ENCODE results near the gene LRG1. TPM values are rescaled to one million over a fixed set of nuclear protein-coding genes. Genes with fewer than 3 reads are reported as not detected.
A peak's percentile ranks its signal among the peaks of the same experiment; 100 is the strongest.

LRG1 gene
- total and polyA plus RNA-seq, 2 of the 13 experiments (the other 11 are each of a cell fraction or from before 2014, with no cell fraction given), result 12.0 to 39.3 TPM

- TF ChIP-seq IKZF4 (CRISPR knock-in tag; IDR thresholded peaks at IDR 0.05; ENCODE audit: borderline replicate concordance, low read depth, not compliant biosample characterization), result no peak
- no peak for TF ChIP-seq ZNF350 (CRISPR knock-in tag; IDR thresholded peaks at IDR 0.05; ENCODE audit: borderline replicate concordance, low read depth)
- TF ChIP-seq MTA3 (CRISPR knock-in tag; IDR thresholded peaks at IDR 0.05), result no peak
- TF ChIP-seq ZNF530 (CRISPR knock-in tag; IDR thresholded peaks at IDR 0.05; ENCODE audit: low read depth), result no peak
- TF ChIP-seq BCL6 (CRISPR knock-in tag; IDR thresholded peaks at IDR 0.05), result no peak
- TF ChIP-seq FOXK2 (IDR thresholded peaks at IDR 0.05), result no peak
- no peak for TF ChIP-seq PHF8 (CRISPR knock-in tag; IDR thresholded peaks at IDR 0.05)
- TF ChIP-seq MTERF4 (CRISPR knock-in tag; IDR thresholded peaks at IDR 0.05), result no peak
- no peak for TF ChIP-seq SRSF1 (optimal IDR thresholded peaks at IDR 0.05; ENCODE audit: low read depth, low read length)
- 0 out of 2 replicates have a peak, but pooled peaks have one; percentile 45 for TF ChIP-seq ARNT2 (CRISPR knock-in tag; IDR thresholded peaks at IDR 0.05; ENCODE audit: low read depth)
- TF ChIP-seq CHD4 (IDR thresholded peaks at IDR 0.05; ENCODE audit: borderline replicate concordance, low read length), result peak; percentile 79
- no peak for TF ChIP-seq THAP8 (CRISPR knock-in tag; IDR thresholded peaks at IDR 0.05; ENCODE audit: borderline replicate concordance)
- no peak for TF ChIP-seq NR2F6 (IDR thresholded peaks at IDR 0.05)
- TF ChIP-seq NR2F6 (CRISPR knock-in tag; IDR thresholded peaks at IDR 0.05), result peak; percentile 25; the same call in 1 of the 2 replicates
- TF ChIP-seq ZUFSP (CRISPR knock-in tag; IDR thresholded peaks at IDR 0.05; ENCODE audit: borderline replicate concordance), result no peak
- TF ChIP-seq FOXA1 (IDR thresholded peaks at IDR 0.05), result no peak
- TF ChIP-seq FOXA1 (CRISPR knock-in tag; IDR thresholded peaks at IDR 0.05), result 0 out of 2 replicates have a peak, but pooled peaks have one; percentile 10
- no peak for TF ChIP-seq ZBTB39 (CRISPR knock-in tag; IDR thresholded peaks at IDR 0.05)
- no peak for TF ChIP-seq USF2 (IDR thresholded peaks at IDR 0.05; ENCODE audit: low read depth, low read length)
- no peak for TF ChIP-seq USF2 (CRISPR knock-in tag; IDR thresholded peaks at IDR 0.05; ENCODE audit: borderline replicate concordance)
- TF ChIP-seq RXRB (CRISPR knock-in tag; IDR thresholded peaks at IDR 0.05; ENCODE audit: borderline replicate concordance), result no peak
- TF ChIP-seq U2AF1 (optimal IDR thresholded peaks at IDR 0.05; ENCODE audit: low read depth, low read length), result peak; percentile 39
- TF ChIP-seq ZNF839 (CRISPR knock-in tag; IDR thresholded peaks at IDR 0.05; ENCODE audit: borderline replicate concordance), result 0 out of 2 replicates have a peak, but pooled peaks have one; percentile 48
Measured at GRCh38 chr19:4576016-4576933, 36.4 kb upstream of the LRG1 start (continued).
